ENCODE data around the gene ASPHD1. TPM values are rescaled to one million over a fixed set of nuclear protein-coding genes. Genes with fewer than 3 reads are reported as not detected.

The ASPHD1 gene
- total RNA-seq, 1 experiment from 2014 or later: 2.0 TPM

DNA sequence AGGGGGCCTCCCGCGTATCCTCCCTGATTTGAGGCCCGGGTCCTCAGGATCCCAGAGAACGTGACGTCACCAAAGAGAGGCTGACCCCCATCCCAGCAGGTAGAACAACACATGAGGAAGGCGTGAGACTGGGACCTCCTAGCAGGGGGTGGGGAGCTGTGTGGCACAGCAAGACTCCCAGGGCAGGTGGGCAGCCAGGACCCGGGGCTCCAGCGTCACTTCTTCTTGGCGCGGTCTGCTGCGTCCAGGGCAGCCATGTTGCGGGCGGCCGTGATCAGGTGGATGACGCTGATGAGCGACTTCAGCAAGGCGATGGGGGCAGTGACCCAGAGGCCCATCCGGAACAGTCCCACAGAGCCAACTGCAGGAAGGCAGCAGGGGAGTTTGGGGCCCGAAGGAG, 41.3 kb upstream of the ASPHD1 start:
- BruUV-seq (replicated peaks): no TSS peak
- POLR2A ChIA-PET (ENCODE audit: low non-redundant PET): no interaction called here

DNA sequence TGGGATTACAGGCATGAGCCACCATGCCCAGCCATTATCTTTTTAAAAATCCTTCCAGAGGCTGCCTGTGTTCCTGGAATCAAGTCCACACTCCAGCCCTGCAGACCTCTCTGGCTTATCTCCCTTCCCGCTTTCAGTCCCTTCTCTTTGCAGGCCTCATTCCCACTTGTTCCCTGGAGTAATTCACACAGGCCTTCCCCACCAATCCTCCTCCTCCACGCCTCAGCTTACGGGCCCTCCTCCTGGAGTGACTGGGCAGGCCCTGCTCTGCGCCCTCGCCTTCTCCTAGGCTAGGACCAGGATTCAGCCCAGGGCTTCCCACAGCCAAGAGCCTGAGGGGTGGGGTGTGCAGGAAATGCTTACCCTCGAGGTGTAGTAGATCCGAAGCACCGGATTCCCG, 40.1 kb upstream of the ASPHD1 start:
- H3K4me1 ChIP-seq (ENCODE audit: insufficient read depth, low read length, poor library complexity, severe bottlenecking): peaks cover 4% of the 10 kb centered on the region
- H3K27me3 ChIP-seq (replicated peaks; ENCODE audit: insufficient read depth, low read depth, low read length, poor library complexity): no peaks in the 10 kb centered on the region
- no peaks in the 10 kb centered on the region for H3K9me3 ChIP-seq (ENCODE audit: low read depth, low read length, poor library complexity, severe bottlenecking)
- no peak overlapping the region for H3K4me3 ChIP-seq (ENCODE audit: low read depth, low read length, poor library complexity, severe bottlenecking)
- no TSS peak for BruUV-seq (replicated peaks)
- DNase-seq (ENCODE audit: low spot score): no peak
- ChIA-PET POLR2A (ENCODE audit: low non-redundant PET) (no interaction called here), CTCF (no interaction called here)
- no peak for TF ChIP-seq EZH2 (IDR thresholded peaks at IDR 0.05; ENCODE audit: borderline replicate concordance, low read depth, low read length, poor library complexity, severe bottlenecking)
- TF ChIP-seq, protein P1, sequence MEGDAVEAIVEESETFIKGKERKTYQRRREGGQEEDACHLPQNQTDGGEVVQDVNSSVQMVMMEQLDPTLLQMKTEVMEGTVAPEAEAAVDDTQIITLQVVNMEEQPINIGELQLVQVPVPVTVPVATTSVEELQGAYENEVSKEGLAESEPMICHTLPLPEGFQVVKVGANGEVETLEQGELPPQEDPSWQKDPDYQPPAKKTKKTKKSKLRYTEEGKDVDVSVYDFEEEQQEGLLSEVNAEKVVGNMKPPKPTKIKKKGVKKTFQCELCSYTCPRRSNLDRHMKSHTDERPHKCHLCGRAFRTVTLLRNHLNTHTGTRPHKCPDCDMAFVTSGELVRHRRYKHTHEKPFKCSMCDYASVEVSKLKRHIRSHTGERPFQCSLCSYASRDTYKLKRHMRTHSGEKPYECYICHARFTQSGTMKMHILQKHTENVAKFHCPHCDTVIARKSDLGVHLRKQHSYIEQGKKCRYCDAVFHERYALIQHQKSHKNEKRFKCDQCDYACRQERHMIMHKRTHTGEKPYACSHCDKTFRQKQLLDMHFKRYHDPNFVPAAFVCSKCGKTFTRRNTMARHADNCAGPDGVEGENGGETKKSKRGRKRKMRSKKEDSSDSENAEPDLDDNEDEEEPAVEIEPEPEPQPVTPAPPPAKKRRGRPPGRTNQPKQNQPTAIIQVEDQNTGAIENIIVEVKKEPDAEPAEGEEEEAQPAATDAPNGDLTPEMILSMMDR (conservative IDR thresholded peaks at IDR 0.05; ENCODE audit: low read depth, low read length): no peak
- H3K27ac ChIP-seq (ENCODE audit: low read depth, low read length, poor library complexity, severe bottlenecking): no peak overlapping the region
- intact Hi-C loops (cut with micrococcal nuclease; ENCODE audit: unreplicated experiment): loop anchor here (10.0 kb wide), 1 partner anchor 45 kb away; the partner anchor contains the start of genes PAGR1 and PRRT2
- peaks cover 12% of the 10 kb centered on the region for H3K36me3 ChIP-seq (ENCODE audit: insufficient read depth, low read length, poor library complexity, severe bottlenecking)

More for the DNA sequence above, 41.3 kb upstream of the ASPHD1 start:
- Histone ChIP-seq H3K4me3 (ENCODE audit: low read depth, low read length, poor library complexity, severe bottlenecking) (no peak overlapping the region), H3K36me3 (ENCODE audit: insufficient read depth, low read length, poor library complexity, severe bottlenecking) (peaks cover 12% of the 10 kb centered on the region), H3K27ac (ENCODE audit: low read depth, low read length, poor library complexity, severe bottlenecking) (no peak overlapping the region), H3K4me1 (ENCODE audit: insufficient read depth, low read length, poor library complexity, severe bottlenecking) (peaks cover 4% of the 10 kb centered on the region), H3K27me3 (replicated peaks; ENCODE audit: insufficient read depth, low read depth, low read length, poor library complexity) (no peaks in the 10 kb centered on the region), H3K9me3 (ENCODE audit: low read depth, low read length, poor library complexity, severe bottlenecking) (no peaks in the 10 kb centered on the region)
- DNase-seq (ENCODE audit: low spot score): no peak
- CTCF ChIA-PET: no interaction called here
- intact Hi-C loops (cut with micrococcal nuclease; ENCODE audit: unreplicated experiment): no loop called here
- TF ChIP-seq, protein P1 (conservative IDR thresholded peaks at IDR 0.05; ENCODE audit: low read depth, low read length): no peak

DNA sequence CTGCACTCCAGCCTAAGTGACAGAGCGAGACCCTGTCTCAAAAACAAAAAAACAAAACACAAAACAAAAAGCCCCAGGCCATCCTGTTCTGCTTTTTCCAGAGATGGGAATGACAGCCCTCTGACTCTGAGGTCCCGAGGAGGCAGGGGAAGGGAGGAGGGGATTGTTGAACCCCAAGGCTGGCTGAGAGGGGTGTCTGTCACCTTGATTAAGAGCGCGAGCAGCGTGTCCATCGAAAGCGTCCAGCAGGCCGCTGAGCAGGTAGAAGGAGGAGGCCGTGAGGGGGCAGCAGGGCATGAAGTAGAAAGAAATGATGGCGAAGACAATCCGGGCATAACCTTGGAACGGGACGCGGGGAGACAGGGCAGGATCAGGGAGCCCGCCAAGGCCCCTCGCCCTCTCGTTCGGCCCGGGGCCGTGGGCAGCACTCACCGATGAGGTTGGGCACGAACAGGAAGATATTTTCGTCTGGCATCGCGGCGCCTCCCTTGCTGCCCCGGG, 37.9 kb upstream of the ASPHD1 start:
- POLR2A ChIA-PET (ENCODE audit: low non-redundant PET): no interaction called here
- DNase-seq (ENCODE audit: low spot score): no peak
- peaks cover 4% of the 10 kb centered on the region for H3K4me1 ChIP-seq (ENCODE audit: insufficient read depth, low read length, poor library complexity, severe bottlenecking)
- peaks cover 12% of the 10 kb centered on the region for H3K36me3 ChIP-seq (ENCODE audit: insufficient read depth, low read length, poor library complexity, severe bottlenecking)
- H3K27ac ChIP-seq (ENCODE audit: low read depth, low read length, poor library complexity, severe bottlenecking): peak overlapping the region; percentile 99
- no peak for TF ChIP-seq EZH2 (IDR thresholded peaks at IDR 0.05; ENCODE audit: borderline replicate concordance, low read depth, low read length, poor library complexity, severe bottlenecking)
- TF ChIP-seq, protein P1 (conservative IDR thresholded peaks at IDR 0.05; ENCODE audit: low read depth, low read length): no peak
- peak overlapping the region; percentile 96 for H3K4me3 ChIP-seq (ENCODE audit: low read depth, low read length, poor library complexity, severe bottlenecking)
- intact Hi-C loops (cut with micrococcal nuclease; ENCODE audit: unreplicated experiment): loop anchor here (2.0 to 10.0 kb wide), 2 partner anchors 48 to 100 kb away; partner anchors contain the start of genes PAGR1, PRRT2 and TMEM219
- BruUV-seq (replicated peaks): no TSS peak
- no peaks in the 10 kb centered on the region for H3K9me3 ChIP-seq (ENCODE audit: low read depth, low read length, poor library complexity, severe bottlenecking)
- no peaks in the 10 kb centered on the region for H3K27me3 ChIP-seq (replicated peaks; ENCODE audit: insufficient read depth, low read depth, low read length, poor library complexity)
- CTCF ChIA-PET: no interaction called here

All from A673 (cell line).